HepG2 (cell line): ENCODE measurements around the gene EVA1C. TPM values are rescaled to one million over a fixed set of nuclear protein-coding genes. Genes with fewer than 3 reads are reported as not detected.

ENCODE experiments used
- DPF2 ChIP-seq: sonication (generic); formaldehyde crosslinking; IDR thresholded peaks from 2 replicates; pipeline ENCODE4 v1.4.0; 2020; ENCODE audit warnings: mild to moderate bottlenecking, low read depth, missing genetic modification reagents, borderline replicate concordance
- ETV5 ChIP-seq: IDR thresholded peaks from 2 replicates; pipeline ENCODE4 v1.6.1; 2018; ENCODE audit warnings: missing biosample characterization, missing genetic modification reagents, inconsistent platforms, borderline replicate concordance
- FOXP4 ChIP-seq: sonication (generic); formaldehyde crosslinking; IDR thresholded peaks from 2 replicates; pipeline ENCODE4 v1.4.0; 2020; ENCODE audit warnings: missing genetic modification reagents
- KLF6 ChIP-seq: IDR thresholded peaks from 2 replicates; pipeline ENCODE4 v1.8.0; 2016; ENCODE audit warnings: missing biosample characterization, missing genetic modification reagents
- PATZ1 ChIP-seq: sonication (generic); formaldehyde crosslinking; IDR thresholded peaks from 2 replicates; pipeline ENCODE4 v1.4.0; 2020; ENCODE audit warnings: missing genetic modification reagents
- STAT6 ChIP-seq: sonication (generic); formaldehyde crosslinking; IDR thresholded peaks from 2 replicates; pipeline ENCODE4 v1.4.0; 2020; ENCODE audit warnings: missing genetic modification reagents, mild to moderate bottlenecking, borderline replicate concordance
- TCF7 ChIP-seq: sonication (generic); IDR thresholded peaks from 2 replicates; pipeline ENCODE4 v1.6.1; 2016; ENCODE audit warnings: antibody characterized with exemption, low read depth
- THYN1 ChIP-seq: sonication (generic); formaldehyde crosslinking; IDR thresholded peaks from 2 replicates; pipeline ENCODE4 v1.8.1; 2023; ENCODE audit warnings: low read depth, mild to moderate bottlenecking, moderate library complexity, missing genetic modification reagents, borderline replicate concordance
- ZFP36L2 ChIP-seq: sonication (generic); formaldehyde crosslinking; IDR thresholded peaks from 2 replicates; pipeline ENCODE4 v1.4.0; 2020; ENCODE audit warnings: missing genetic modification reagents
- ZNF274 ChIP-seq: sonication (generic); formaldehyde crosslinking; IDR thresholded peaks from 2 replicates; pipeline ENCODE4 v1.5.1; 2020; ENCODE audit warnings: mild to moderate bottlenecking, missing genetic modification reagents
- ZNF354B ChIP-seq: sonication (generic); formaldehyde crosslinking; IDR thresholded peaks from 2 replicates; pipeline ENCODE4 v1.8.0; 2022; ENCODE audit warnings: mild to moderate bottlenecking, missing genetic modification reagents
- ZNF501 ChIP-seq: sonication (generic); formaldehyde crosslinking; IDR thresholded peaks from 2 replicates; pipeline ENCODE4 v1.5.1; 2020; ENCODE audit warnings: mild to moderate bottlenecking, moderate library complexity, missing genetic modification reagents
- polyA plus RNA-seq, 8 experiments: library from polyadenylated mRNA; depleted of rRNA in 3 of 8; stranded (reverse) in 7 of 8; unstranded in 1 of 8; fragments of >200 nt; fragmentation: Illumina TruSeq in 4 of 8; extraction: Trizol in 4 of 8; gene quantifications; 2 replicates each; pipeline versions ENCODE4 v1.2.1 to v1.2.3, GENCODE V29; 2011 to 2016; ENCODE audit warnings: low read depth in 4 of 8, missing spikeins in 1 of 8, mixed read lengths in 1 of 8; ENCODE audit not compliant: insufficient read depth in 1 of 8
- total RNA-seq, 5 experiments: library from RNA; depleted of rRNA; stranded (reverse); fragments of >200 nt; fragmentation: Illumina TruSeq; extraction: Trizol; gene quantifications; 2 replicates each; pipeline ENCODE4 v1.2.3, GENCODE V29; 2016; ENCODE audit warnings: low read depth in 1 of 5
- TF ChIP-seq, protein P1 (sequence below): IDR thresholded peaks from 2 replicates; pipeline ENCODE4 v1.4.0; 2020; ENCODE audit warnings: mild to moderate bottlenecking, missing genetic modification reagents
- TF ChIP-seq, protein P2 (sequence below): sonication (generic); formaldehyde crosslinking; IDR thresholded peaks from 2 replicates; pipeline ENCODE4 v1.5.0; 2020; ENCODE audit warnings: mild to moderate bottlenecking, missing genetic modification reagents, borderline replicate concordance

The EVA1C gene
- total and polyA plus RNA-seq, 2 of the 13 experiments (the other 11 are each of a cell fraction or from before 2014, with no cell fraction given): 0.29 to 0.34 TPM

- TF ChIP-seq STAT6 (CRISPR knock-in tag) (no peak), ETV5 (CRISPR knock-in tag) (peak; percentile 14; the same call in 1 of the 2 replicates), DPF2 (CRISPR knock-in tag) (0 out of 2 replicates have a peak, but pooled peaks have one; percentile 20), FOXP4 (CRISPR knock-in tag) (peak; percentile 78), ZNF501 (peak; percentile 52; the same call in 1 of the 2 replicates), THYN1 (CRISPR knock-in tag) (0 out of 2 replicates have a peak, but pooled peaks have one; percentile 59), ZNF354B (CRISPR knock-in tag) (0 out of 2 replicates have a peak, but pooled peaks have one; percentile 64), ZFP36L2 (CRISPR knock-in tag) (no peak), KLF6 (no peak), ZNF274 (no peak), PATZ1 (CRISPR knock-in tag) (peak; percentile 81), TCF7 (peak; percentile 83)
- TF ChIP-seq, protein P1, sequence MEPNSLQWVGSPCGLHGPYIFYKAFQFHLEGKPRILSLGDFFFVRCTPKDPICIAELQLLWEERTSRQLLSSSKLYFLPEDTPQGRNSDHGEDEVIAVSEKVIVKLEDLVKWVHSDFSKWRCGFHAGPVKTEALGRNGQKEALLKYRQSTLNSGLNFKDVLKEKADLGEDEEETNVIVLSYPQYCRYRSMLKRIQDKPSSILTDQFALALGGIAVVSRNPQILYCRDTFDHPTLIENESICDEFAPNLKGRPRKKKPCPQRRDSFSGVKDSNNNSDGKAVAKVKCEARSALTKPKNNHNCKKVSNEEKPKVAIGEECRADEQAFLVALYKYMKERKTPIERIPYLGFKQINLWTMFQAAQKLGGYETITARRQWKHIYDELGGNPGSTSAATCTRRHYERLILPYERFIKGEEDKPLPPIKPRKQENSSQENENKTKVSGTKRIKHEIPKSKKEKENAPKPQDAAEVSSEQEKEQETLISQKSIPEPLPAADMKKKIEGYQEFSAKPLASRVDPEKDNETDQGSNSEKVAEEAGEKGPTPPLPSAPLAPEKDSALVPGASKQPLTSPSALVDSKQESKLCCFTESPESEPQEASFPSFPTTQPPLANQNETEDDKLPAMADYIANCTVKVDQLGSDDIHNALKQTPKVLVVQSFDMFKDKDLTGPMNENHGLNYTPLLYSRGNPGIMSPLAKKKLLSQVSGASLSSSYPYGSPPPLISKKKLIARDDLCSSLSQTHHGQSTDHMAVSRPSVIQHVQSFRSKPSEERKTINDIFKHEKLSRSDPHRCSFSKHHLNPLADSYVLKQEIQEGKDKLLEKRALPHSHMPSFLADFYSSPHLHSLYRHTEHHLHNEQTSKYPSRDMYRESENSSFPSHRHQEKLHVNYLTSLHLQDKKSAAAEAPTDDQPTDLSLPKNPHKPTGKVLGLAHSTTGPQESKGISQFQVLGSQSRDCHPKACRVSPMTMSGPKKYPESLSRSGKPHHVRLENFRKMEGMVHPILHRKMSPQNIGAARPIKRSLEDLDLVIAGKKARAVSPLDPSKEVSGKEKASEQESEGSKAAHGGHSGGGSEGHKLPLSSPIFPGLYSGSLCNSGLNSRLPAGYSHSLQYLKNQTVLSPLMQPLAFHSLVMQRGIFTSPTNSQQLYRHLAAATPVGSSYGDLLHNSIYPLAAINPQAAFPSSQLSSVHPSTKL (CRISPR knock-in tag): peak; percentile 63; the same call in 1 of the 2 replicates
- TF ChIP-seq, protein P2, sequence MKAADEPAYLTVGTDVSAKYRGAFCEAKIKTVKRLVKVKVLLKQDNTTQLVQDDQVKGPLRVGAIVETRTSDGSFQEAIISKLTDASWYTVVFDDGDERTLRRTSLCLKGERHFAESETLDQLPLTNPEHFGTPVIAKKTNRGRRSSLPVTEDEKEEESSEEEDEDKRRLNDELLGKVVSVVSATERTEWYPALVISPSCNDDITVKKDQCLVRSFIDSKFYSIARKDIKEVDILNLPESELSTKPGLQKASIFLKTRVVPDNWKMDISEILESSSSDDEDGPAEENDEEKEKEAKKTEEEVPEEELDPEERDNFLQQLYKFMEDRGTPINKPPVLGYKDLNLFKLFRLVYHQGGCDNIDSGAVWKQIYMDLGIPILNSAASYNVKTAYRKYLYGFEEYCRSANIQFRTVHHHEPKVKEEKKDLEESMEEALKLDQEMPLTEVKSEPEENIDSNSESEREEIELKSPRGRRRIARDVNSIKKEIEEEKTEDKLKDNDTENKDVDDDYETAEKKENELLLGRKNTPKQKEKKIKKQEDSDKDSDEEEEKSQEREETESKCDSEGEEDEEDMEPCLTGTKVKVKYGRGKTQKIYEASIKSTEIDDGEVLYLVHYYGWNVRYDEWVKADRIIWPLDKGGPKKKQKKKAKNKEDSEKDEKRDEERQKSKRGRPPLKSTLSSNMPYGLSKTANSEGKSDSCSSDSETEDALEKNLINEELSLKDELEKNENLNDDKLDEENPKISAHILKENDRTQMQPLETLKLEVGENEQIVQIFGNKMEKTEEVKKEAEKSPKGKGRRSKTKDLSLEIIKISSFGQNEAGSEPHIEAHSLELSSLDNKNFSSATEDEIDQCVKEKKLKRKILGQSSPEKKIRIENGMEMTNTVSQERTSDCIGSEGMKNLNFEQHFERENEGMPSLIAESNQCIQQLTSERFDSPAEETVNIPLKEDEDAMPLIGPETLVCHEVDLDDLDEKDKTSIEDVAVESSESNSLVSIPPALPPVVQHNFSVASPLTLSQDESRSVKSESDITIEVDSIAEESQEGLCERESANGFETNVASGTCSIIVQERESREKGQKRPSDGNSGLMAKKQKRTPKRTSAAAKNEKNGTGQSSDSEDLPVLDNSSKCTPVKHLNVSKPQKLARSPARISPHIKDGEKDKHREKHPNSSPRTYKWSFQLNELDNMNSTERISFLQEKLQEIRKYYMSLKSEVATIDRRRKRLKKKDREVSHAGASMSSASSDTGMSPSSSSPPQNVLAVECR (CRISPR knock-in tag): peak; percentile 48; the same call in 1 of the 2 replicates
Observed at GRCh38 chr21:32364387-32364786, 48.1 kb upstream of the EVA1C start (continued).
